Tibial artery (tissue), 4 donors: ENCODE results near the gene TBC1D9.

Experiments used
- DNase-seq, 2 donors: peaks; one replicate each; pipeline ENCODE4 v3.0.0-alpha.2; 2019
- H3K27ac ChIP-seq, 2 donors: fragments of 200-600 bp; sonication (generic) in 1 of 2; 1 replicate in 1 of 2; 2 replicates in 1 of 2; pipeline ENCODE4 v1.5.1; 2018 to 2019; ENCODE audit warnings: mild to moderate bottlenecking in 1 of 2
- H3K27me3 ChIP-seq, 2 donors: fragments of 200-600 bp; sonication (generic) in 1 of 2; one replicate each; pipeline versions ENCODE4 v1.5.1 to v1.6.0; 2016 to 2019
- H3K36me3 ChIP-seq, 3 donors: fragments of 200-600 bp; sonication (generic) in 2 of 3; one replicate each; pipeline ENCODE4 v1.5.1; 2016 to 2019; ENCODE audit warnings: mild to moderate bottlenecking in 2 of 3
- H3K4me1 ChIP-seq, 4 donors: fragments of 200-600 bp; sonication (generic) in 2 of 4; 1 replicate in 3 of 4; 2 replicates in 1 of 4; pipeline ENCODE4 v1.5.1; 2016 to 2019
- H3K4me3 ChIP-seq, 2 donors: fragments of 200-600 bp; sonication (generic) in 1 of 2; 1 replicate in 1 of 2; 2 replicates in 1 of 2; pipeline ENCODE4 v1.5.1; 2018 to 2019; ENCODE audit warnings: mild to moderate bottlenecking in 2 of 2
- H3K9me3 ChIP-seq, 3 donors: fragments of 200-600 bp; sonication (generic) in 1 of 3; one replicate each; pipeline ENCODE4 v1.5.1; 2016 to 2019
- intact Hi-C: fragments of 100-400 bp; cut with DNase I; formaldehyde crosslinking; loops from one replicate; pipeline ENCODE4 v1.15.0; 2023; ENCODE audit warnings: low total_unique reads
- TF ChIP-seq, protein P1 (sequence below), 2 experiments: fragments of 200-600 bp in 1 of 2; fragments of 450-650 bp in 1 of 2; IDR thresholded peaks; one replicate each; pipeline ENCODE4 v1.5.1; 2017 to 2019; ENCODE audit warnings: antibody characterized with exemption in 2 of 2, mild to moderate bottlenecking in 1 of 2, moderate library complexity in 1 of 2

The TBC1D9 gene

DNA sequence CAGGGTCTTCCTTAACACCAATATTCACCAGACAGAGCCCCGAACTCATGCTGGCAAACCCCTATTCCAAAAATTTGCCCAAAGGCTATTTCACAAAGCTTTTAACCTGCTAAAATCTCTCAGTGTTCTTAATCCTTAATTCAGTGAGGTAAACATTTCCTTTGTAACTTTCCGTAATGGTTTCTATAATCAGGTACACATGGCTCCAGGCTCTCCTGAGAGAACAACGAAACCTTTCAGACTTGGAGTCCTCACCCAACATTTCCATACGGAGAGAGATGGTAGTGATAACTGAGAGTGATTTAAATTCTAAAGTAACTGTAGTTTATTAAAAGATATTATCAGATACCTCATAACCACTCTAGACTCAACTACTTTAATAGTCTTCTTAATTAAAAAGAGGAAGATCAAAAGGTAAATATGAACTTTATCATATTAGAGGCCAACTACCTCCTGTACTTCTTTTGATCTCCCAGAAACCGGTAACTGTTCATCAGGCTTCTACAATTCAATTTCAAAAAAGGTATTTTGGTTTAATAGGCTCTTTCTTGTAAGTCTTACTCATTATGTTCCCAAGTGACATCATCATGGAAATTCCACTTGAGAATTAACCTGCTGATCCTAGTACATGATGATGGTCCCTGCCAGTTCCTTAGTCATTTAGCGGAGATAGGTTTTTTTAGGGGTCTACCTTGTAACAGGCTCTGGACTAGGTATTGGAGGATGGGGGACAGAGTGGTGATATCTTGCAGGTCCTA, 96.1 kb downstream of the TBC1D9 start:
- TF ChIP-seq, protein P1, sequence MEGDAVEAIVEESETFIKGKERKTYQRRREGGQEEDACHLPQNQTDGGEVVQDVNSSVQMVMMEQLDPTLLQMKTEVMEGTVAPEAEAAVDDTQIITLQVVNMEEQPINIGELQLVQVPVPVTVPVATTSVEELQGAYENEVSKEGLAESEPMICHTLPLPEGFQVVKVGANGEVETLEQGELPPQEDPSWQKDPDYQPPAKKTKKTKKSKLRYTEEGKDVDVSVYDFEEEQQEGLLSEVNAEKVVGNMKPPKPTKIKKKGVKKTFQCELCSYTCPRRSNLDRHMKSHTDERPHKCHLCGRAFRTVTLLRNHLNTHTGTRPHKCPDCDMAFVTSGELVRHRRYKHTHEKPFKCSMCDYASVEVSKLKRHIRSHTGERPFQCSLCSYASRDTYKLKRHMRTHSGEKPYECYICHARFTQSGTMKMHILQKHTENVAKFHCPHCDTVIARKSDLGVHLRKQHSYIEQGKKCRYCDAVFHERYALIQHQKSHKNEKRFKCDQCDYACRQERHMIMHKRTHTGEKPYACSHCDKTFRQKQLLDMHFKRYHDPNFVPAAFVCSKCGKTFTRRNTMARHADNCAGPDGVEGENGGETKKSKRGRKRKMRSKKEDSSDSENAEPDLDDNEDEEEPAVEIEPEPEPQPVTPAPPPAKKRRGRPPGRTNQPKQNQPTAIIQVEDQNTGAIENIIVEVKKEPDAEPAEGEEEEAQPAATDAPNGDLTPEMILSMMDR (IDR thresholded peaks at IDR 0.05), result no peak
- DNase-seq, result no peak
- H3K4me3 ChIP-seq, result no peak overlapping the region
- peaks cover 18 to 51% (median 34%) of the 10 kb centered on the region in 3 donors for H3K36me3 ChIP-seq
- H3K27me3 ChIP-seq, result no peaks in the 10 kb centered on the region
- no peaks in the 10 kb centered on the region for H3K9me3 ChIP-seq
- no peaks in the 10 kb centered on the region for H3K4me1 ChIP-seq
- no peak overlapping the region for H3K27ac ChIP-seq
- intact Hi-C loops, result no loop called here

DNA sequence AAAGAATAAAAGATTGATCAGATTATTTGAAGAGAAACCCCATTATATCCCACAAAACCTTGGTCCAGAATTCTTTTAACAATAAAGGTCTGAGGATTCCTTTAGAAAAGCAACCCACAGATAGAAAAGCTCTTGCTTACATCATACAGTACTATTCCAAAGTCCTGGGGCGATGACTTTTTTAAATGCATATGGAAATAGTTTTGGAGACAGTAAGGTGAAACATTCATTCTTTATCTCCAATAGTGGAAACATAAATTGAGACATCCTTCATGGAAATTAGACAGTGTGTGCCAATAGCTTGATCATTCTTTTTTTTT, 101.7 kb downstream of the TBC1D9 start:
- peaks cover 10 to 57% (median 24%) of the 10 kb centered on the region in 3 donors for H3K36me3 ChIP-seq
- peak overlapping the region in 1 of 2 donors; percentile 56 for H3K27ac ChIP-seq
- intact Hi-C loops, result no loop called here

DNA sequence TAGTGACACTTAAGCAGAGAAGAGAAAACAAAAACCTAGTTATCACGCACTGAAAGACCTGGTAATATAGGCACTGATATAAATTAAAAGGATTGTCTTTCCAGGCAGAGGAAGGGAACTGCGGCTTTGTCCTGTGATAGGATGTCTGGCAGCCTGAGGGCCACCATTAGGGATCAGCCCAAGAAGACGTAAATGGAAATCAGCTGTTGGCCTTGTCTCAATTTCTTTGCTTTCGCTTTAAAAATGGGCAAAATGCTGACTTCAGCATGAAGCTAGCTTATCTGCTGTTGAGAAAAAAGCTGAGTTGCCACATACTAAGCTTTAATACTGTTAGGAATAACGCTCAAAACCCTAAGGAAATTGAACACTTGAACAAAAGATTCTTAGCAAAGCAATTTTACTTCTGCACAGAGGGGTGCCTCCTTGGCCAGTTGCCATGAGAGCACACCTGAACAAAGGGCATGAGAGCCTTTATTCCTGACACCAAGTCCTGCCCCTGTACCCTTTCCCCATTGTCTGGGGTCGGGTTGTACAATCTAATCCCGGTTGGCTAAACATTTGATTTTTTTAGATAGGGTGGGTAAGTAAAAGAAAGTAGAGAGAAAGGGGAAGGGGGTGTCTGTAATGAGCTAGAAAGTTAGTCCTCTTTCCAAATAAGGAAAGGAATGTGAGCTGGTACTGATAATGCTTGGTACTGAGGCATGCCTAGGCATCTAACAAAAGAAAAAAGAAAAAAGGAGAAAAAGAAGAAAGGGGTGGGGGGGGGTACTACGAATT, 102.3 kb downstream of the TBC1D9 start:
- DNase-seq, result no peak
- intact Hi-C loops, result no loop called here
- Histone ChIP-seq H3K27ac (peak overlapping the region; percentile 54 to 56), H3K4me1 (peaks cover 0 to 9% (median 2%) of the 10 kb centered on the region in 4 donors), H3K27me3 (no peaks in the 10 kb centered on the region), H3K4me3 (peak overlapping the region; percentile 39 to 44), H3K9me3 (no peaks in the 10 kb centered on the region), H3K36me3 (peaks cover 4 to 57% (median 24%) of the 10 kb centered on the region in 3 donors)
- TF ChIP-seq, protein P1 (IDR thresholded peaks at IDR 0.05), result no peak

More for the DNA sequence above, 101.7 kb downstream of the TBC1D9 start:
- H3K4me3 ChIP-seq, result peak overlapping the region; percentile 39 to 44
- H3K4me1 ChIP-seq, result peaks cover 0 to 9% (median 2%) of the 10 kb centered on the region in 4 donors
- no peaks in the 10 kb centered on the region for H3K27me3 ChIP-seq
- TF ChIP-seq, protein P1 (IDR thresholded peaks at IDR 0.05), result no peak
- H3K9me3 ChIP-seq, result no peaks in the 10 kb centered on the region
- DNase-seq, result no peak

DNA sequence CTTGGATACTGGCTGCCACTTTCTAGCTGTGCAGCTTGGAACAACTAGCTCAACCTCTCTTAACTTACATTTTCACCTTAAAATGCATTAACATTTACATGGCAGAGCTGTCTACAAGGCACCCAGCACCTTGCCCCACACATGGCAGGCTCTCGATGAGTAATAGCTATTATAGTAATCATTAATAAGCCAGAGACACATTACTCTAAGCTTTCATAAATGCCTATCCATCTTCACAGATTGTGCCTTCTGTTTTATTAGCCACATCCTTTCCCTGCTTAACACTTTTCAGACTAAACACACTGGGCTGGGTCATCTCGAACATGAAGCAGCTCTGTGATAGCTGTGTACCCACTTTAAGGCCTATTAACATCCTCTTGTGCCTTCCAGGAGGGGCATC, 103.6 kb downstream of the TBC1D9 start:
- H3K27ac ChIP-seq, result no peak overlapping the region
- peaks cover 0 to 9% (median 2%) of the 10 kb centered on the region in 4 donors for H3K4me1 ChIP-seq
- intact Hi-C loops, result no loop called here
- DNase-seq, result no peak
- H3K36me3 ChIP-seq, result peaks cover 0 to 54% (median 15%) of the 10 kb centered on the region in 3 donors
- TF ChIP-seq, protein P1 (IDR thresholded peaks at IDR 0.05), result no peak
- no peak overlapping the region for H3K4me3 ChIP-seq
- H3K27me3 ChIP-seq, result no peaks in the 10 kb centered on the region
- no peaks in the 10 kb centered on the region for H3K9me3 ChIP-seq

DNA sequence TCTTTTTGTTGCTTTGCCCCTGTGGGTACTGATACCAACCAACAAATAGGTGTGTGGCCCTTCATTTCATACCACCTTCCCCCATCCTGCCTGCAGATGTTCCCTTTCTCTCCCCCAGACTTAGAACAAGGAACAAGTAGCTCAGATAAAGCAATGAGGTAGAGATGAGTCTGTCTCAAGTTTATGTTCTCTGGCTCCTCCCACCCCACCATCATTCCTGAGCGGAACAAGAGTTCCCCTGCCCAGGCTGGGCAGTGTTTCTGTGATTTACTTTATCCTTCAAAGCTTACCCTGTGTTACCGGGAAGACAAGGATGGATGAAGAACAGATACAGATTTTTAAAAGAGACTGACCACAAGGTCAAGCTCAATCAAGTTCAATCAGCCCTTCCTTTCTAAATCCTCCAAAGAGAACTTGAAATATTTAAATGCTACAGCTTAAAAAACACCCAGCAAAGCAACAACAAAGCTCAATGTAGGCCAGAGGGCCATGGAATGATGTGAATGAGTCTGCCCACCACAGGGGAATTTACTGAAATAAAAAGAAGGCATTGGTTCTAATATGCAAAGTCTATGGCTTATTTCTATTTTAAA, 107.4 kb downstream of the TBC1D9 start:
- Histone ChIP-seq H3K27ac (no peak overlapping the region), H3K4me3 (no peak overlapping the region), H3K27me3 (no peaks in the 10 kb centered on the region), H3K4me1 (peaks cover 0 to 5% (median 0%) of the 10 kb centered on the region in 4 donors), H3K36me3 (peaks cover 0 to 69% (median 19%) of the 10 kb centered on the region in 3 donors), H3K9me3 (no peaks in the 10 kb centered on the region)
- TF ChIP-seq, protein P1 (IDR thresholded peaks at IDR 0.05), result no peak
- intact Hi-C loops, result no loop called here
- no peak for DNase-seq
